GM21447 (cell line): ENCODE data around the gene LTBP2.
"Not testable (repeated sequence)": the region's sequence is repeated elsewhere in the genome, so short reads cannot be mapped to it uniquely, and the experiment has no call there.

Experiments
- ATAC-seq: cut with Tn5 transposase; IDR thresholded peaks from one replicate; pipeline ENCODE4 v1.9.1; 2021; ENCODE audit not compliant: unreplicated experiment

LTBP2 gene

GRCh38 chr14:74554742-74555362, 57.2 kb downstream of the LTBP2 start:
- ATAC-seq, result no peak

GRCh38 chr14:74552623-74553022, 59.4 kb downstream of the LTBP2 start:
- ATAC-seq, result no peak

DNA sequence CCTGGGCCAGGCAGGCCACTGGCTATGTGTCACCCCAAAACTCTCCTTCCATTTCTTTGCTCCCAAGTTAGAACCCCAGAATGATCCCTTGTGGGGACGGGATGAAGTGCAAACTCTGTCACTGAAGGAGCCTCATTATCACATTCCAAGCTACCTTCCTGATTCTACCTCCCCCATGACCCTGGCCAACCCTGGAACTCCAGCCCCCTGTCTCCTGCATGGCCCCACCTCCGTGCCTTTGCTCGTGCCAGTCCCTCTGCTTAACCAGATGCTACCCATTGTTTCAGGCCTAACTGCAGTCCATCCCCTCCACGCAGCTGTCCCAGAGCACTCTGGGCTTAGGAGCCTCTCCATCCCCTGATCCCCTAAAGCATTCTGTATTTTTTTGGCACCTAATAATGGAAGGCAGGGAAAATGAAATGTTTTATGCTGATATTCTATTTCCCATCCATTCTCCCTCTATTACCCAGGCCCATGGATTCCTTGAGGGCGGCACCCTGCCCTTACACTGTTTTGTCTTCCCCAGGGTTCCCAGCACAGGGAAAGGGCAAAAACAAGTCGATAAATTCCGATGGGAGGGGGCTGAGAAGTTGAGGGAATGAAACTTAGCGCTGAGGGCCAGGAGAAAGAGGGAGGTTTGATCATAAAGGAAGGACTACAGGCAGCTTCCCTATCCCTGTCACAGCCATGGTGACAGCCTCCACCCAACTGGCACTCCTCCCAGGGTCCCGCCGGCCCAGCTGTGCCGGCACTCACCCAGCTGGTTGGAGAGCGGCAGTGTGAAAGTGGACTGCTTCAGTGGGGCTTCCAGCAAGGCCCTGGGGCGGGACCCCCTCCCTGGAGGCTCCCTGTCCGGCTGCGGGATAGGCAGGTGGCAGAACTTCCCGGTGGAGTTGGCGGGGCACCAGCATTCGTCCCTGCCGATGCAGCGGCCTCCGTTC, 60.3 kb downstream of the LTBP2 start:
- no peak for ATAC-seq

GRCh38 chr14:74551001-74551400, 61.0 kb downstream of the LTBP2 start:
- ATAC-seq, result no peak

GRCh38 chr14:74550071-74550470, 62.0 kb downstream of the LTBP2 start:
- ATAC-seq, result no peak

DNA sequence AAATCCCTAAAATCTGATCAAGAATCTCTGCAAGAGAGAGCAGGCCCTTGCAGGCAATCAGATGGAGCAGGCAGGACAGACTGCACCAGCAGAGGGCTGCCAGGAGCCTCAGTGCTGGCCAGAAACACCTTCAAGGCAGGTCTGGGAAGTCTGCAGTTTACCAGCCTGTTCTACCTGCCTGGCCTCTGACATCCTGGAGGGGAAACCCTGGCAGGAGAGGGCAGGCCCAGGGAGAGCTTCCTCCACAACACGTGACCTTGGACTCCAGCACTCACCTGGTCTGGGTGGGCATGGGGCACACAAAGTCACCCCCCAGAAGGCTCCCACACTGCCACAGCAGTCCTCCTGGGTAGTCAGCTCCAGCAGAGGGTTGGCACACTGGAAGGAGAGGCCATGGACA, 62.4 kb downstream of the LTBP2 start:
- no peak for ATAC-seq

DNA sequence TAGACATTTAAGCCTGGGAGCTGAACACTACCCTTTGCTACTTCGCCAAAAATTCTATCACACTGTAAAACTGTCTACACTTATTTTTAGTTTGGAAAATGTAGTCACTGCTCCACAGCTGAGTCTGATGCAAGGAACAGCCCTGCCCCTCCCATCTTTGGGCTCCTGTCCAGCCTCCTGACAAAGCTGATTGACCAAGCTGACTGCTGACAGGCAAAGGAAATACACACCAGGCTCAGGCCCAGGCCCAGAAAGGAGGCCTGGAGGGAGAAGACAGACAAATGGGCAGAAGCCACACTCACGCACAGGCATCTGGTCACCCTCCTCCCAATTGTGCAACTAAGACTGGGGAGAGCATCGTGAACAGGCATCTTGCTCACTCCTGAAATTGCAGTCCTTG, 63.2 kb downstream of the LTBP2 start:
- no peak for ATAC-seq

GRCh38 chr14:74547331-74547927, 64.6 kb downstream of the LTBP2 start:
- no peak for ATAC-seq

DNA sequence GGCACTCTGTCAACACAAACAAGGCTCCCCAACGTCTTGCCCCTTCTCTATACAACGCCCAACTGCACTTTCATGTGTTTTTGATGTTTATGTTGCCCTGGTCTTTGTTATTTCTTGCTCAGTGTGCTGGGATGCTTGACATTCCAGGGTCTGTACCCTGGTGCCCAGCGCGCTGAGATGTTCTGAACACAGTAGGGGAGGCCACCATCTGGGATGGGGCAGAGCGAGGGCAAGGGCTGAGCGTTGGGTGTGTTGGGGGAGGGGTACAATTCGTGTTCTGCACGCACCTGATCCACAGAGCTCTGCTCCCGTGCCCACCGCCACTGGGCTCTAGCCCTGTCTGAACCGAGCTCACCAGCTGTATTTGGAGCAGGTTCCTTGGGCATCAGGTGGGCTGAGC, 65.6 kb downstream of the LTBP2 start:
- ATAC-seq, result no peak

DNA sequence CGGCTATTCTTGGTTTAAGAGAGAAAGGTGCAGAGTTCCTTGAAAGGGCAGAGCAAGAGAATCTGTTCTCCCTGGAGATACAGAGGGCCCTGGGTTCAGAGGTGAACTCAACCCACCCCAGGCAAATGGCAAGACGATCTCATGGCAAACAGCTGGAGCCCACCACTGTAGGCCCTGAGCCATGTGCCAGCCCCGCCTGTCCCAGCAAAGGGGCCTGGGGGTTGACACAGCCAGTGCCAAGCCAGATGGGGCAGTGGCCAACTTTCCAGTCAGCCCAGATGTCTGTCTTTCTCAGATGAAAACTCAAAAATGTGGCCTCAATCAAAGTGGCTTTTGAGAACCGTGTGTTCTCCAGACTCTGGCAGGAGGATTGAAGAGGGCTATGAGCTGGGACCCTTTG, 66.7 kb downstream of the LTBP2 start:
- no peak for ATAC-seq

DNA sequence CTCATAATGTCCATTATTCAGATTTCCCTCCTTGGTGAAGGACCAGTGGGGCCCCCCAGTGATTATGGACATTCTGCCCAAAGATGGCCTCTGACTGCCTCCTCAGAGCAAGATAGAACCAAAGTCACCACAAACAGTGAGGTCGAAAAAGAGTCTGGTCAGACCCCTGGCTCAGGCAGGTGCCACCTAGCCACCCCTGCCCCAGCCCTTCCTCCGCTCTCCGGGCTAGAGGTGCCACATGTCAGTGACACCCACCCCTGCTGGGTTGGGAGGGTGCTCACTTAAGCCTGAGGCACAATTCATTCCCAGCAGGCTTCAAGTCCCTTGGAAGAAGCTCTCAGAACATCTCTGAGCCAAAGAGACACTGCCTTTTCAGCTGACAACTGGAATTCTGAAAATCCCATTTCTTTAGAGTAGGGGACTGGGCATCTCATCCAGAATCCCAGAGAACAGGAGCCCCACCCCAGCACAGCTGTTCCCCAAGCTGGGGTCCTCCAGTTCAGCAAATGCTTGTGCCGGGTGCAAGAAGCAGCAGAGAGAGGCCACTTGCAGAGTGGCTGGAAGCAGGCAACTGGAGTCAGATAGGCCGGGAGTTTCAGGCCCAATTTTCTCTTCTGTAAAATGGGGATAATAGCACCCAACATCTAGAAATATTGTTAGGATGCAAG, 68.1 kb downstream of the LTBP2 start:
- no peak for ATAC-seq

GRCh38 chr14:74542056-74542685, 69.9 kb downstream of the LTBP2 start:
- no peak for ATAC-seq

DNA sequence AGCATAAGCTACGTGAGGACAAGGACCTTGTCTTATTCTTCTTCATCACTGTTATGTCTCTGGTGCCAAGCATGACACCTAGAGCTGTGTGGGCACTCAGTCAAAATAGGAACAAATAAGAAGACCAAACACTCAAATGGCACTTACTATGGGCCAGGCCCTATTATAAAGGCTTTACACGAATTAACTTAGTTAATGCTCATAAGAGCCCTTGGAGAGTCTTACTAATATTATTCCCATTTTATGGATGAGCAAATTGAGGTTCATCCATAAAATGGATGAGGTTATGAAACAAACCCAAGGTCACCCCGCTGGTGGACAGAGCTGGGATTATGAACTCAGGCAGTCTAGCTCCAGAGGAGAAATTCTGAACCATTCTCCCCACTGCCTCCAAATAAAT, 70.8 kb downstream of the LTBP2 start:
- ATAC-seq, result no peak

DNA sequence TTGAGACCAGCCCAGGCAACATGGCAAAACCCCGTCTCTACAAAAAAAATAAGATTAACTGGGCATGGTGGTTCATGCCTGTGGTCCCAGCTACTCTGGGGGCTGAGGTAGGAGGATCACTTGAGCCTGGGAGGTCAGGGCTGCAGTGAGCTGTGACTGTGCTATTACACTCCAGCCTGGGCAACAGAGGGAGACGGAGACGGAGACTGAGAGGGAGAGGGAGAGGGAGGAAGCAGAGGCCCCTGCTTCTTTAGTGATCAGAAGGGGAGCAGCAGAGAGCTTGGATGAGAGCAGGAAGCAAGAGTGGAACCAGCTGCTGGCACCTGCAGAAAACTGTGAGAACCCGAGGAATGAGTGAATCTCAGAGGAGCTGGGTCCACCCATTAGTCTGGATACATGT, 72.5 kb downstream of the LTBP2 start:
- ATAC-seq, result no peak

DNA sequence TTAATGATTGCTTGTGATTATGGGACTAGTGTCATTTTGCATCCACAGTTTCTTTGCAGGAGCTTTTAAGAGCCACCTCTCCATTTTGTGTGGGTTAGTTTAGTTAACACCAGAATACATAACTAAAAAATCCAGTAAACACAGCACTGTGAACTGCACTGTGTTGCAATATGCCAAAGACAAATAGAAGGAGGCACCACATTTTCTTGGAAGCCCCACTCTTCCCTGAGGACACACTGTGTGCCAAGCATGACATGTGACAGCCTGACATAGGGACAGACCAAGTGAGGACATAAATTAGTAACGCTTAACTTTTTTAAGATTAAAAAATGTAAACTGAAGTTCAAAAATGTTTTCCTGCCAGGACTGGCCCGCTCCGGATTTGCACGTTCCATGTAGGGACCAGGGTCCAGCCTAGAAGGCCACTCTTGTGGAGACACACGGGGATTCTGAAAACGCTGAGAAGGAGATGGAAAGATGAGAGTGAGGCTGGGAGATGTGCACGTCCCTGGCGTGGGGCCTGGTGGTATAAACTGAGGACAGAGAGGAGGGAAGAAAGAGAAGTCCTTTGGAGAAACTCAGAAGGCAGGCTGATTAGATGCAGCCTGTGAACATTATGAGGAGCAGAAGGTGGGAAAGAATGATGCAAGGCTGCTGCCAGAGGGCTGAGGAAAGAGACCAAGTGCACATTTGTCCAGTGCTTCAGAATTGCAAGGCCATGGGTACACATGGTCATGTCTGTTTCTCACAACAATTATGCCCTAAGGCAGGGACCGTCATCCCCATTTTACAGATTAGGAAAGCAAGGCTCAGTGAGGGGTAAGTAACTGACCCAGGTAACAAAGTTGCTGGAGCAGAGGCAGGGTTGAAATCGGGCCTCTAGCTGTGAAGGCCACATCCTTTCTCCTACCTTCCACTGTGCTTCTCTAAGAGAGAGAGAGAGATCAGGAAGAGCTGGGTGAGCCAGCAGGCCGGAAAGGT, 73.3 kb downstream of the LTBP2 start:
- ATAC-seq, result no peak

DNA sequence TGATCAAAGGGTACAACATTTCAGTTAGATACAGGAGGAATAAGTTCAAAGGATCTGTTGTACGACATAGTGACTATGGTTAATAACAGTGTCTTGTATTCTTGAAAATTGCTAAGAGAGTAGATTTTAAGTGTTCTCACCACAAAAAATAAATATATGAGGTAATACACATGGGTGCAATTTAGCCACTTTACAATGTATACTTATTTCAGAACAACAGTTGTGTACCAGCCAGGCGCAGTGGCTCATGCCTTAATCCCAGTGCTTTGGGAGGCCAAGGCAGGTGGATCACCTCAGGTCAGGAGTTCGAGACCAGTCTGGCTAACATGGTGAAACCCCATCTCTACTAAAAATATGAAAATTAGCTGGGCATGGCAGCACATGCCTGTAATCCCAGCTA, 75.7 kb downstream of the LTBP2 start:
- not testable (repeated sequence) for ATAC-seq

DNA sequence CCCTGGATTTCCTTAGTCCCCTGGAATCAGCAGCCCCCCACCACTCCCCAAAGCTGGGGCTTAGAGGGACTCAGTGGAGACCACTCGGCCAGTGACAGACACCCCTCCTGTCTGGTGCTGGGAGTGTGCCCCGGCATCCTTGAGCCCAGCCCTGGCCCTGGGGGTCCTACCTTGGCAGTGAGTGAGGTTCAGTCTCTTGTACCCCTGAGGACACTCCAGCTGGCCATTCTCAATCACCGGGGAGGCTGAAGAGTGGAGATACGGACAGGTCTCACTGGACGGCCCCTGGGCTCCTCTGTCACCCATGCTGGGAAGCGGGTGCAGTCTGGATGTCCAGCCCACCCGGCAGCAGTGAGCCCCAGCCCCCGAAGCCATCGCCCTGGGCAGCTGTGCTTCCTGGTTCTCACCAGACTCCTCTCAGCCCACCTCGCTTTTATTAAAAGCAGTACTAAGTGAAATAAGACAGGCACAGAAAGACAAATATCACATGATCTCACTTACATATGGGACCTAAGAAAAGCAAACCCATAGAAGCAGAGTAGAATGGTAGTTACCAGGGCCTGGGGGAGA, 76.2 kb downstream of the LTBP2 start:
- no peak for ATAC-seq

GRCh38 chr14:74533576-74533975, 78.5 kb downstream of the LTBP2 start:
- no peak for ATAC-seq

GRCh38 chr14:74532246-74532645, 79.8 kb downstream of the LTBP2 start:
- no peak for ATAC-seq

DNA sequence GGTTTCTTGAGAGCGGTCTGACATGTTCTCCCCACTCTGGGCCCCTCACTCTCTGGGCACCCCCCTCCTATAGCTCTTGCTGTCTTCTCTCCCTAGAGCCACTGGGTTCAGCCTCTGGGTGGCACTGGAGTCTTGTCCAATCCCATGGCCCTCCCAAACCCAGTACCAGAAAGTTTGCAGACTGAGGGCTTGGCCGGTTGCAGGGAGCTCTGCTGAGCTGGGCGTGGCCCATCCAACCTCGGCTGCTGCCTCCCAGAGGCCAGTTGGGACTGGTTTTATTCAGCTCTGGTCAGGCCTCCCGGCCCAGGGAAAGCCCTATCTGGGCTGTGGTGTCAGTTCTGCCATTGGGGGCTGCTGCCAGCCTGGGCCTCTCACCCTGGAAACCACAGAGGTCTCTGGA, 80.6 kb downstream of the LTBP2 start:
- ATAC-seq, result no peak
